Naive thymus-derived CD8-positive, alpha-beta T cell (primary cell): ENCODE measurements around the gene SLC38A2. TPM values are rescaled to one million over a fixed set of nuclear protein-coding genes. Genes with fewer than 3 reads are reported as not detected.

Experiments
- ATAC-seq, 2 donors: fragments of 150-1000 bp; cut with Tn5 transposase in 1 of 2; sonication (Bioruptor Pico), chemical (Tn5 transposase) in 1 of 2; 1 replicate in 1 of 2; 2 replicates in 1 of 2; pipeline ENCODE4 v1.10.0; 2021; ENCODE audit warnings: mild to moderate bottlenecking in 2 of 2, moderate library complexity in 2 of 2
- POLR2A ChIA-PET: fragments of 350-600 bp; sonication (Branson Sonifier 250); formaldehyde crosslinking; loops from one replicate; lab custom pipeline; 2021; ENCODE audit warnings: antibody characterized with exemption; lab: Charles Lee
- DNase-seq, 10 donors: peaks; one replicate each; pipeline versions ENCODE4 v3.0.0 to v3.0.0-alpha.2; 2020 to 2022
- H3K27ac Mint-ChIP-seq, 10 donors: one replicate each; pipeline ENCODE4 v1.8.0; 2020 to 2022; ENCODE audit warnings: mild to moderate bottlenecking in 10 of 10, mixed read lengths in 10 of 10, moderate library complexity in 4 of 10, inconsistent platforms in 1 of 10
- H3K27me3 Mint-ChIP-seq, 5 donors: one replicate each; pipeline ENCODE4 v1.8.0; 2021 to 2022; ENCODE audit warnings: mixed read lengths in 5 of 5
- H3K36me3 Mint-ChIP-seq, 3 donors: one replicate each; pipeline ENCODE4 v1.8.0; 2020 to 2022; ENCODE audit warnings: mixed read lengths in 3 of 3, mild to moderate bottlenecking in 2 of 3, inconsistent platforms in 1 of 3
- H3K4me1 Mint-ChIP-seq, 4 donors: one replicate each; pipeline ENCODE4 v1.8.0; 2021 to 2022; ENCODE audit warnings: mixed read lengths in 4 of 4
- H3K4me3 Mint-ChIP-seq, 10 donors: one replicate each; pipeline ENCODE4 v1.8.0; 2020 to 2022; ENCODE audit warnings: mild to moderate bottlenecking in 10 of 10, mixed read lengths in 10 of 10, moderate library complexity in 6 of 10, inconsistent platforms in 1 of 10
- H3K9me3 Mint-ChIP-seq, 9 donors: one replicate each; pipeline ENCODE4 v1.8.0; 2020 to 2022; ENCODE audit warnings: mixed read lengths in 9 of 9, mild to moderate bottlenecking in 3 of 9, inconsistent platforms in 1 of 9, moderate library complexity in 1 of 9
- polyA plus RNA-seq, 3 donors: library from polyadenylated mRNA; unstranded; fragments of 300-500 nt; fragmentation: Illumina TruSeq; gene quantifications; one replicate each; pipeline ENCODE4 v1.2.3, GENCODE V29; 2021
- total RNA-seq, 8 experiments: library from RNA in 2 of 8; stranded (reverse) in 2 of 8; gene quantifications; one replicate each; pipeline ENCODE4 v1.2.3 and lab custom pipeline; 2021 to 2026

The SLC38A2 gene
- 100 to 1,000 TPM; 351 to 368 TPM for total RNA-seq
- polyA plus RNA-seq = 10 to 100 TPM; 52.0 to 96.1 (median 57.4) TPM
- 360 to 736 (median 526) reads per million in 6 experiments for total RNA-seq (lab: John Stamatoyannopoulos, UW)

GRCh38 chr12:46372544-46373300 is at the start of gene SLC38A2:
TSS of gene SLC38A2 (minus strand) at chr12:46372773. CDS start at chr12:46371293, 1,480 bp downstream.
- H3K9me3 Mint-ChIP-seq = peaks cover 0 to 4% (median 0%) of the 10 kb centered on the region in 9 donors
- H3K27me3 Mint-ChIP-seq = peaks cover 0 to 3% (median 0%) of the 10 kb centered on the region in 5 donors
- peak within 1 kb of the TSS; percentile 86 to 99 (median 98) for H3K4me3 Mint-ChIP-seq
- H3K4me1 Mint-ChIP-seq = peaks cover 18 to 59% (median 47%) of the 10 kb centered on the region in 4 donors
- peak within 1 kb of the TSS; percentile 85 to 100 (median 99) for H3K27ac Mint-ChIP-seq
- H3K36me3 Mint-ChIP-seq = peaks cover 7 to 40% (median 21%) of the 10 kb centered on the region in 3 donors
- DNase-seq (peak; percentile 94 to 99 (median 96)), ATAC-seq (peak; percentile 77 to 85)
- POLR2A ChIA-PET = interaction anchor here (0.6 to 3.8 kb wide), 22 partner anchors 10 to 305 kb away, joined by 3 to 57 read pairs (median 4); partner anchors contain the start of gene SLC38A1

DNA sequence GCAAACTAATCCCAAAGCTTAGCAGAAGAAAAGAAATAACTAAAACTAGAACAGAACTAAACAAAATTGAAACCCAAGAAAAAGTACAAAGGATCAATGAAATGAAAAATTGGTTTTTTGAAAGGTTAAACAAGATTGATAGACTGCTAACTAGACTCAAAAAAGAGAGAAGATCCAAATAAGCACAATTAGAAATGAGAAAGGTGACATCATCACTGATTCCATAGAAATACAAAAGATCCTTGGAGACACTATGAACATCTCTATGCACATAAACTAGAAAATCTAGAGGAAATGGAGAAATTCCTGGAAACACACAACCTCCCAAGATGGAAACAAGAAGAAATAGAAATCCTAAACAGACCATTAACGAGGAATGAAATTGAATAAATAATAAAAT is 47.1 kb upstream of the SLC38A2 start:
- Mint-ChIP-seq H3K36me3 (peaks cover 9 to 30% (median 9%) of the 10 kb centered on the region in 3 donors), H3K4me3 (no peak overlapping the region)

DNA sequence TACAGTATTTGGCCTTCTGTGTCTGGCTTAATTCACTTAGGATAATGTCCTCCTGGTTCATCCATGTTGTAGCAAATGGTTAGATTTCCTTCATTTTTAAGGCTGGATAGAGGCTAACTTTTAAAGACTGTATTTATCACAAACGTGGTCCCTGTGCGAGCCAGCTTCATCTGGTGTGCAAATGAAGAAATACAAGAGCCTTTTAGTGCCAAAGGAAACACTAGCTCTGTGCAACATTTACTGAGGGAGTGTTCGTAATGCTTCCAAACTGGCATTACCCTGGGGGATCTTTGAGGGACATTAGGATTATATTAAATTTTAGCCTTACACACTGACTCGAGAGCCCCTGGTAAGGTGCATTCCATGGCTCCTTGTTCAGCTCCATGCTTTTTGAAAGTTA is 43.0 kb upstream of the SLC38A2 start:
- peaks cover 0 to 5% (median 1%) of the 10 kb centered on the region in 4 donors for H3K4me1 Mint-ChIP-seq
- peaks cover 0 to 11% (median 4%) of the 10 kb centered on the region in 9 donors for H3K9me3 Mint-ChIP-seq
- H3K27ac Mint-ChIP-seq = no peak overlapping the region
- ATAC-seq = no peak
- POLR2A ChIA-PET = interaction anchor here (0.7 kb wide), 1 partner anchor 20 kb away, joined by 4 read pairs; no protein-coding TSS in a partner anchor
- no peaks in the 10 kb centered on the region for H3K27me3 Mint-ChIP-seq
- H3K4me3 Mint-ChIP-seq = no peak overlapping the region
- no peak for DNase-seq
- H3K36me3 Mint-ChIP-seq = peaks cover 4 to 26% (median 9%) of the 10 kb centered on the region in 3 donors

More for the DNA sequence above, 47.1 kb upstream of the SLC38A2 start:
- DNase-seq = no peak
- Mint-ChIP-seq H3K4me1 (peaks cover 0 to 8% (median under 1%) of the 10 kb centered on the region in 4 donors), H3K27me3 (no peaks in the 10 kb centered on the region), H3K27ac (no peak overlapping the region), H3K9me3 (peaks cover 0 to 23% (median 11%) of the 10 kb centered on the region in 9 donors)
- no peak for ATAC-seq
- POLR2A ChIA-PET = no interaction called here

- DNase-seq = no peak
- H3K4me3 Mint-ChIP-seq = no peak overlapping the region
- H3K27me3 Mint-ChIP-seq = no peaks in the 10 kb centered on the region
- H3K27ac Mint-ChIP-seq = no peak overlapping the region
- no peak for ATAC-seq
- H3K9me3 Mint-ChIP-seq = peaks cover 0 to 6% (median 2%) of the 10 kb centered on the region in 9 donors
- H3K4me1 Mint-ChIP-seq = peaks cover 0 to 5% (median 1%) of the 10 kb centered on the region in 4 donors
- H3K36me3 Mint-ChIP-seq = peaks cover 4 to 22% (median 4%) of the 10 kb centered on the region in 3 donors
- POLR2A ChIA-PET = interaction anchor here (0.7 kb wide), 1 partner anchor 21 kb away, joined by 4 read pairs; no protein-coding TSS in a partner anchor
Measured at GRCh38 chr12:46414591-46415268, 42.2 kb upstream of the SLC38A2 start.

DNA sequence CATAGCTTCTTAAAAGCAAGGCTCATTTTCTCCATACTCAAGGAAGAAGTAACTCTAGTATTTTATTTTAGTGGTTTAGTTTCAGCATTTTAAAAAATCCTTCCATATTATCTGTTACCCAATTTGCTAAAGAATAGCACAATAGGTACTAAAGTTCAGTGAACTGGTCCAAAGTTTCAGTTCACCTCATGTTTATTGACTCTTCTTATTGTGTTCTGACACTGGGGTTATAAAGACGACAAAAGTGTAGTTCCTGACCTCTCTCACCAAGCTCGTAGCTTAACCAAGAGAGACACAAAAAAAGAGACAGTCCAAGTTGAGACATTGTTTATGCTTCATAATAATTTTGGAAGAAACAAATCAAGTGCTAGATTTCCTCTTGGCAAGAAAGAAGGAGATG is 40.8 kb upstream of the SLC38A2 start:
- no peak overlapping the region for H3K4me3 Mint-ChIP-seq
- H3K4me1 Mint-ChIP-seq = peaks cover 0 to 8% (median 3%) of the 10 kb centered on the region in 4 donors
- DNase-seq (no peak), ATAC-seq (no peak)
- no peak overlapping the region for H3K27ac Mint-ChIP-seq
- no peaks in the 10 kb centered on the region for H3K27me3 Mint-ChIP-seq
- no peaks in the 10 kb centered on the region for H3K9me3 Mint-ChIP-seq
- H3K36me3 Mint-ChIP-seq = peaks cover 0 to 14% (median 4%) of the 10 kb centered on the region in 3 donors
- POLR2A ChIA-PET = interaction anchor here (1.1 to 1.2 kb wide), 2 partner anchors 25 to 106 kb away, joined by 3 read pairs; no protein-coding TSS in a partner anchor

DNA sequence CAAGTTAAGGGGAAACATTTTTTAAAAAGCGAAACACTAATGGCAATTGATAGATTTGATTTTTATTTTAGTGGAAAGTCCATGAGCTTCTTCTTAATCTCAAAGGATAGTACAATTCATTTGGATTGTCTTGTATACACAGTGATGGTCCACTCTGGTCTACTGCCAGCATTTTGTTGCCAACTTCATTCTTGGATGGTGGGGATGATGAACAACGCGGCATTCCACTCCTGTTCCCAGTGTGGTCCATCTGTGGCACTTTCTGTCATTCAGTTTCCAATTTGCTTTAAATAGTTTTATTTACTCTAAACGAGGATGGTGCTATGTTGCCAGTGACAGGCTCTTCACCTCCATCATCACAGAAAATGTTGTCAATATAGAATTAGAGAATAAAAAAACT is 40.3 kb upstream of the SLC38A2 start:
- H3K27me3 Mint-ChIP-seq = no peaks in the 10 kb centered on the region
- no peak overlapping the region for H3K27ac Mint-ChIP-seq
- no peak overlapping the region for H3K4me3 Mint-ChIP-seq
- H3K9me3 Mint-ChIP-seq = no peaks in the 10 kb centered on the region
- DNase-seq (no peak), ATAC-seq (no peak)
- POLR2A ChIA-PET = interaction anchor here (1.1 to 1.2 kb wide), 2 partner anchors 24 to 107 kb away, joined by 3 read pairs; no protein-coding TSS in a partner anchor
- H3K4me1 Mint-ChIP-seq = peaks cover 0 to 13% (median 6%) of the 10 kb centered on the region in 4 donors
- H3K36me3 Mint-ChIP-seq = peaks cover 0 to 9% (median 3%) of the 10 kb centered on the region in 3 donors

DNA sequence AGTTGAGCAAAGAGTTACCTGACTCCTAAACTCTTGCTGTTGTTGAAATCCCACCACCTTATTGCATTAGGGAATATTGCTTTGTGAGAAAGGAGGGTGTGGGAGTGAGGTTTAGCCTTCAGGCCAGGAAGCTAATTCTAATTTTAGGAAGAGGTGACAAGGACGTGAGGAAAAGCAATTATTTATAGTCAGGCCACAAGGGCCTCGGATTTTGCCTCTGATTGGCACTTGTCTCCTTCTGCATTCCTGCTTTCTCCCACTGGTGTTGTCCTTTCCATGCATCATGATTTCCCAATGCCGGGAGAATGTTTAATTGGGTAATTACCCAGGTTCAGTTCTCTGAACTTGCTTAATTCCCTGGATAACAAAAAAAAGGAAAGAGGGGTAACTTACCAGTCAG is 37.9 kb upstream of the SLC38A2 start:
- Mint-ChIP-seq H3K27ac (no peak overlapping the region), H3K9me3 (no peaks in the 10 kb centered on the region), H3K4me3 (no peak overlapping the region), H3K27me3 (no peaks in the 10 kb centered on the region), H3K4me1 (peaks cover 7 to 20% (median 14%) of the 10 kb centered on the region in 4 donors), H3K36me3 (peaks cover 0 to 5% (median 2%) of the 10 kb centered on the region in 3 donors)
- POLR2A ChIA-PET = no interaction called here
- no peak for DNase-seq
- ATAC-seq = no peak

DNA sequence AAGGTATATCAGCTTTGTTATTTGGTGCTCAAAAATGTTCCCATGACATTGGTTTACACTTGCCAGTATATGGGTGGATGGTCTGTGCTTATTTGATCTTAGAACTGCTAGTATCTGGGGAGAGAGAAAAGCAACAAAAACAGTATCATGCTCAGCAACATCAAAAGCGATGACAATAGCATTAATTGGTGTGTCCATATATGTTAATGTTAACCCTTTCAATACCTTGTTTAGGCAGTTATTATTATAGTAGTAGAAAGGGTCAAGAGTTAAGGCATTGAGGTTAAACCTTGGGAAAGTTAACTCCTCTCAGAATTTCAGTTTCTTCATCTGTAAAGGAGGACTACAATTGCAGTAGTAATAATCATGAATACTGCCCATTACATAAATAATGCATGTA is 37.4 kb upstream of the SLC38A2 start:
- Mint-ChIP-seq H3K36me3 (peaks cover 0 to 4% (median 2%) of the 10 kb centered on the region in 3 donors), H3K4me3 (no peak overlapping the region), H3K27me3 (no peaks in the 10 kb centered on the region), H3K9me3 (no peaks in the 10 kb centered on the region), H3K4me1 (peaks cover 12 to 20% (median 16%) of the 10 kb centered on the region in 4 donors), H3K27ac (no peak overlapping the region)
- ATAC-seq = no peak
- POLR2A ChIA-PET = interaction anchor here (0.6 kb wide), 1 partner anchor 33 kb away, joined by 3 read pairs; no protein-coding TSS in a partner anchor
- DNase-seq = no peak

DNA sequence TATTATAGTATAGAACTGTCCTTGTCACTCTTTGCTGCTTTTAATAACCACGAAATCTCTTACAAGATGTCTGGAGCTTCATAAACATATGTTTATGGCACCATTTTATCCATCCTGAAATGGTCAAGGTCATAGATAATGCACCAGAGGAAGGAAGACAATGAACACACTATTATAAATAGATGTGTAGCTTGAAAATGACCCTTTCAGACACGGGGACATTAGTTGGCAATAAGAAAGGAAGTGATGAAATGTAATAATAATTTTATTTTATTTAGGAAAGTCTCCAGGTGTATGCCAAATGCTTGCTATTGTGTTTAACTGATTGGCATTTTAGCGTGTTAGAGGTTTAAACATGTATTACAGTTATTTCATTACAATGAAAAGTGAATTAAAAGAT is 36.8 kb upstream of the SLC38A2 start:
- no peaks in the 10 kb centered on the region for H3K9me3 Mint-ChIP-seq
- no peak overlapping the region for H3K4me3 Mint-ChIP-seq
- POLR2A ChIA-PET = interaction anchor here (0.6 kb wide), 1 partner anchor 33 kb away, joined by 3 read pairs; no protein-coding TSS in a partner anchor
- peaks cover 0 to 4% (median 2%) of the 10 kb centered on the region in 3 donors for H3K36me3 Mint-ChIP-seq
- no peak overlapping the region for H3K27ac Mint-ChIP-seq
- no peak for ATAC-seq
- no peak for DNase-seq
- H3K27me3 Mint-ChIP-seq = no peaks in the 10 kb centered on the region
- H3K4me1 Mint-ChIP-seq = peaks cover 16 to 20% (median 18%) of the 10 kb centered on the region in 4 donors

GRCh38 chr12:46408441-46408840 is 35.9 kb upstream of the SLC38A2 start:
- DNase-seq = no peak
- H3K4me3 Mint-ChIP-seq = no peak overlapping the region
- ATAC-seq = no peak
- no peak overlapping the region for H3K27ac Mint-ChIP-seq
- H3K36me3 Mint-ChIP-seq = peaks cover 0 to 2% (median 2%) of the 10 kb centered on the region in 3 donors
- no peaks in the 10 kb centered on the region for H3K27me3 Mint-ChIP-seq
- no peaks in the 10 kb centered on the region for H3K9me3 Mint-ChIP-seq
- POLR2A ChIA-PET = no interaction called here
- H3K4me1 Mint-ChIP-seq = peaks cover 20 to 27% (median 23%) of the 10 kb centered on the region in 4 donors

DNA sequence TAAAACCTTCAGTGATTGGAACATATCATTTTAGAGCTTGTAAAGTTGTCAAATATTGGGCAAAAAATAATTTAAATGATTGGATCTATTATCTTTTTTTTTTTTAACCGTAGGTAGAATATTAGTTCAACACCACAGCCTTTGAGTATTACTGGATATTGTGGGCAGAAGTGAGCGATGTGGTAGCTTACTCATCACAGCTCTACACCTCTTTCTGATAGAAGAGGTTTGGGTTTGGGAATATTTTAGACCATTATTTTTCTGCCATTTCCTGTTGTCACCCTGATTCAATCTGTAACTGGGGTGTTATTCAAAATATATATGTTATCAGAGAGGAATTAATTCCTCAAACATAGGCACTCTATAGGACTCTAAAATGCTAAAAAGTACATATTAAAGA is 34.8 kb upstream of the SLC38A2 start:
- H3K4me3 Mint-ChIP-seq = no peak overlapping the region
- no peaks in the 10 kb centered on the region for H3K9me3 Mint-ChIP-seq
- no peaks in the 10 kb centered on the region for H3K27me3 Mint-ChIP-seq
- DNase-seq = no peak
- peaks cover 0 to 2% (median 0%) of the 10 kb centered on the region in 3 donors for H3K36me3 Mint-ChIP-seq
- ATAC-seq = no peak
- peaks cover 26 to 36% (median 32%) of the 10 kb centered on the region in 4 donors for H3K4me1 Mint-ChIP-seq
- H3K27ac Mint-ChIP-seq = no peak overlapping the region
- POLR2A ChIA-PET = interaction anchor here (1.6 kb wide), 1 partner anchor 34 kb away, joined by 3 read pairs; the partner anchor contains the start of gene SLC38A2
